Common myeloid progenitor, CD34-positive (primary cell): Measurements from ENCODE around the gene CORO7.

Source experiments
- CTCF ChIA-PET: fragments of 350-600 bp; sonication (Branson Sonifier 250); formaldehyde crosslinking; loops from one replicate; lab custom pipeline; 2021; ENCODE audit warnings: antibody characterized with exemption; lab: Charles Lee
- POLR2A ChIA-PET: fragments of 350-600 bp; sonication (Branson Sonifier 250); formaldehyde crosslinking; loops from one replicate; lab custom pipeline; 2021; ENCODE audit warnings: antibody characterized with exemption; lab: Charles Lee
- DNase-seq, 3 donors: peaks; one replicate each; pipeline versions ENCODE4 v3.0.0 to v3.0.0-alpha.2; 2013
- H3K27ac ChIP-seq, 2 experiments: 1 replicate in 1 of 2; 2 replicates in 1 of 2; pipeline ENCODE4 v1.7.0; 2013; ENCODE audit warnings: inconsistent platforms in 2 of 2, low read length in 2 of 2, mild to moderate bottlenecking in 2 of 2, low read depth in 1 of 2, moderate library complexity in 1 of 2; ENCODE audit not compliant: severe bottlenecking in 2 of 2, insufficient read depth in 1 of 2, poor library complexity in 1 of 2
- H3K27me3 ChIP-seq, 5 experiments: replicated peaks in 2 of 5; 1 replicate in 3 of 5; 2 replicates in 2 of 5; pipeline versions ENCODE4 v1.6.1 to v1.7.0; 2013; ENCODE audit warnings: low read length in 4 of 5, mild to moderate bottlenecking in 2 of 5, moderate library complexity in 2 of 5, inconsistent platforms in 1 of 5; ENCODE audit not compliant: insufficient read depth in 5 of 5, control insufficient read depth in 4 of 5
- H3K36me3 ChIP-seq, 4 experiments: 1 replicate in 2 of 4; 2 replicates in 2 of 4; pipeline versions ENCODE4 v1.6.1 to v1.7.0; 2013; ENCODE audit warnings: low read length in 3 of 4, control low read depth in 1 of 4, mild to moderate bottlenecking in 1 of 4; ENCODE audit not compliant: control insufficient read depth in 4 of 4, insufficient read depth in 4 of 4
- H3K4me1 ChIP-seq, 4 experiments: 1 replicate in 3 of 4; 2 replicates in 1 of 4; pipeline versions ENCODE4 v1.6.1 to v1.7.1; 2013; ENCODE audit warnings: low read length in 3 of 4, mild to moderate bottlenecking in 3 of 4, control low read depth in 1 of 4, inconsistent platforms in 1 of 4, moderate library complexity in 1 of 4; ENCODE audit not compliant: control insufficient read depth in 4 of 4, insufficient read depth in 4 of 4; ENCODE audit errors: control extremely low read depth in 1 of 4
- H3K4me3 ChIP-seq, 7 experiments: 1 replicate in 4 of 7; 2 replicates in 3 of 7; pipeline versions ENCODE4 v1.5.1 to v1.7.0; 2013; ENCODE audit warnings: mild to moderate bottlenecking in 7 of 7, low read length in 6 of 7, moderate library complexity in 6 of 7, inconsistent platforms in 2 of 7, low read depth in 2 of 7, control low read depth in 1 of 7; ENCODE audit not compliant: insufficient read depth in 4 of 7, control insufficient read depth in 1 of 7; ENCODE audit errors: extremely low read depth in 1 of 7
- H3K9me3 ChIP-seq, 5 experiments: 1 replicate in 4 of 5; 2 replicates in 1 of 5; pipeline versions ENCODE4 v1.6.1 to v1.7.1; 2013; ENCODE audit warnings: low read length in 4 of 5, mild to moderate bottlenecking in 2 of 5, inconsistent platforms in 1 of 5, low read depth in 1 of 5, moderate library complexity in 1 of 5; ENCODE audit not compliant: control insufficient read depth in 4 of 5, insufficient read depth in 2 of 5; ENCODE audit errors: control extremely low read depth in 1 of 5
- WGBS: methylation state at CpG from one replicate; pipeline ENCODE4 v1.1.5; 2013; ENCODE audit not compliant: insufficient coverage; 5-methylcytosine and 5-hydroxymethylcytosine counted together

The CORO7 gene

DNA sequence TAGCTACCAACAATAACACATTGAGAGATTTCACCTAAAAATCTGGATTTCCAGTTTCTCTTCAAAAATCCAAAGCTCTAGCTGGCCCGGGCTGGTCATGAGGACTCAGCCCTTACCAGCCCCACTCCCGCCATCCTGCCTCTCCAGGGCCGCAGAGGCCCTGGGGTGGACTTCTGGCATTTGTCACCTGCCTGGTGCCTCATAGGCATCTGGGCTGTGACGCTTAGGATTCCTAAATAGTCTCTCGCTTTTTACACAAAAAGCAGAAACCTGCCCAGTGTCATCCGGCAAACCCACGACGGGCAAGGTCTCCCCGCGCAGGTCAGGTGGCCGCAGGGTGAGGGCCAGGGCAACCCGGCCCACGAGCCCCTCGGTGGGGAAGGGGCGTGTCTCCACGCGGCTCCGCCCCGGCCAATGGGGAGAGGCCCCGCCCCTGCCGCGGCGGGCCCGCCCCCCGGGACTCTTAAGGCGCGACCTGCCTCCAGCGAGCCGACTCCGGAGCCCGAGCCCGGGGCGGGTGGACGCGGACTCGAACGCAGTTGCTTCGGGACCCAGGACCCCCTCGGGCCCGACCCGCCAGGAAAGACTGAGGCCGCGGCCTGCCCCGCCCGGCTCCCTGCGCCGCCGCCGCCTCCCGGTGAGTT lies 44.9 kb downstream of the CORO7 start, which contains the start of gene VASN:
Gene VASN (plus strand): TSS at position 492 of the 644 bp plus-strand sequence. CDS start 9,030 bp downstream, outside the sequence.
- H3K4me3 ChIP-seq, result peak within 1 kb of the TSS; percentile 24 to 68 (median 52)
- H3K36me3 ChIP-seq, result peaks cover 0 to 18% (median 12%) of the 10 kb centered on the region in 4 experiments
- WGBS, result 8% methylated on average over 41 of the region's 50 CpGs
- CTCF ChIA-PET, result interaction anchor here (0.9 to 2.4 kb wide), 5 partner anchors 12 to 31 kb away, joined by 3 to 7 read pairs (median 4); no protein-coding TSS in a partner anchor
- peaks cover 0 to 15% (median 12%) of the 10 kb centered on the region in 4 experiments for H3K4me1 ChIP-seq
- peak; percentile 52 to 65 (median 63) for DNase-seq
- POLR2A ChIA-PET, result interaction anchor here (0.5 kb wide), 1 partner anchor 71 kb away, joined by 3 read pairs; no protein-coding TSS in a partner anchor
- H3K9me3 ChIP-seq, result no peaks in the 10 kb centered on the region
- no peak within 1 kb of the TSS for H3K27ac ChIP-seq
- peaks cover 0 to 8% (median 0%) of the 10 kb centered on the region in 5 experiments for H3K27me3 ChIP-seq

DNA sequence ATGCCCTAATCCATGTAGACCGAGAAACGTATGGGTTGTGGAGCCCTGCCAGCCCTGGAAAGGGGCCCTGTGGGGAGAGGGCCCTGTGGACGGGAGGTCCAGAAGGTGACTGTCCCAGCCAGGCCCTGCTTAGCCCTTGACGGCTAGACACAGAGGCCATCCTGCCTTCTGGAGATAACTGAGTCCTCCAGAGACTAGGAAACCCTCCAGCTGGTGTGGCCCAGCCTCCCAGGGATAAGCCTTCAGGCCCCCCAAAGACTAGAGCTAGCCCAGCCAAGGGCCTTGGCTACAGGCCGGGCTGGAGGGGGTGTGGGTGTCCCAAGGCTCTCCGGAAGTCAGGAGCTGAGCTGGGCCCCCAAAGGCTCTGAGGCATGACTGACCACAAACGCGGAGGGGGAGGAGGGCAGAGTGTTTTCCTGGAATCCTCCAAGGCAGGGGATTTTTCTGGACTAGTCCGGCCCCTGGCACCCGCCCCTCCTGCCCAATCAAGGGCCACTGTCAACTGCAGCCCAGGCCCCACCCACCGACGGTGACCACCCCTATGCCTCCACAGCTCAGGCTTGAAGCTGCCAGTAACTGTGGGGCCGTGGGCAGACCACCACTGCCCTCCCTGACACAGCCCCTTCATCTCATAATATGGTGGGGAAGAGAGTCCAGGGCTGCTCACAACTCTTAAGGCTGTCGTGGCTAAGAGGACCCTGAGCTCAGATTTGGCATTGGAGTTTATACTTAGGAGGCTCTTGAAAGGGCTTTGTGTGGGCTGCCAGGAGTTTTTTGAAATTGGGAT lies 45.6 kb downstream of the CORO7 start:
- ChIA-PET CTCF (interaction anchor here (0.9 to 2.4 kb wide), 7 partner anchors 11 to 32 kb away, joined by 3 to 7 read pairs (median 3); partner anchors contain the start of gene PAM16), POLR2A (no interaction called here)
- H3K36me3 ChIP-seq, result peaks cover 0 to 19% (median 11%) of the 10 kb centered on the region in 4 experiments
- H3K27ac ChIP-seq, result no peak overlapping the region
- H3K9me3 ChIP-seq, result no peaks in the 10 kb centered on the region
- H3K4me1 ChIP-seq, result peaks cover 0 to 15% (median 12%) of the 10 kb centered on the region in 4 experiments
- H3K27me3 ChIP-seq, result peaks cover 0 to 8% (median 0%) of the 10 kb centered on the region in 5 experiments
- 95% methylated on average over 11 of the region's 14 CpGs for whole genome bisulfite sequencing
- no peak overlapping the region for H3K4me3 ChIP-seq
- DNase-seq, result no peak

DNA sequence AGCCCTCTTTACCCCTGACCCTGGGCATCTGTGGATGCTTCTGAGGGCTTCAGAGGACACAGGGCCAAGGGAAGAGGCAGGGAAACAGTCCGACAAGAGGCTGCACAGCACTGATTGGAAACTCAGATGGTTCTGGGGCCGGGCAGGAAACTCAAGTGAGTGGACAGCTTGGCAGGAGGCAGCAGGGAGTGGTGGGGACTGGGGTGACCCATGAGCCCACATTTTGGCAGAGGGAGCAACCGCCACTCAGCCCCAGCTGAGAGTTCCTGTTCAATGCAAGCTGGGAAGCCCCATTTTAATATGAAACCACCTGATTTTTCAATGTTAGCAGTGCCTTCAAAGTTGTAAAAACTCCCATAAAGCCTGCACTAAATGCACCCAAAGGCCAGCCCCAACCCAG lies 46.2 kb downstream of the CORO7 start:
- H3K27me3 ChIP-seq, result peaks cover 0 to 8% (median 0%) of the 10 kb centered on the region in 5 experiments
- H3K4me3 ChIP-seq, result no peak overlapping the region
- CTCF ChIA-PET, result interaction anchor here (0.9 to 2.4 kb wide), 7 partner anchors 11 to 35 kb away, joined by 3 to 7 read pairs (median 4); partner anchors contain the start of gene PAM16
- H3K27ac ChIP-seq, result no peak overlapping the region
- peaks cover 0 to 15% (median 12%) of the 10 kb centered on the region in 4 experiments for H3K4me1 ChIP-seq
- H3K9me3 ChIP-seq, result no peaks in the 10 kb centered on the region
- no peak for DNase-seq
- POLR2A ChIA-PET, result no interaction called here
- 94% methylated on average over 3 of the region's 3 CpGs for WGBS
- H3K36me3 ChIP-seq, result peaks cover 0 to 25% (median 13%) of the 10 kb centered on the region in 4 experiments

DNA sequence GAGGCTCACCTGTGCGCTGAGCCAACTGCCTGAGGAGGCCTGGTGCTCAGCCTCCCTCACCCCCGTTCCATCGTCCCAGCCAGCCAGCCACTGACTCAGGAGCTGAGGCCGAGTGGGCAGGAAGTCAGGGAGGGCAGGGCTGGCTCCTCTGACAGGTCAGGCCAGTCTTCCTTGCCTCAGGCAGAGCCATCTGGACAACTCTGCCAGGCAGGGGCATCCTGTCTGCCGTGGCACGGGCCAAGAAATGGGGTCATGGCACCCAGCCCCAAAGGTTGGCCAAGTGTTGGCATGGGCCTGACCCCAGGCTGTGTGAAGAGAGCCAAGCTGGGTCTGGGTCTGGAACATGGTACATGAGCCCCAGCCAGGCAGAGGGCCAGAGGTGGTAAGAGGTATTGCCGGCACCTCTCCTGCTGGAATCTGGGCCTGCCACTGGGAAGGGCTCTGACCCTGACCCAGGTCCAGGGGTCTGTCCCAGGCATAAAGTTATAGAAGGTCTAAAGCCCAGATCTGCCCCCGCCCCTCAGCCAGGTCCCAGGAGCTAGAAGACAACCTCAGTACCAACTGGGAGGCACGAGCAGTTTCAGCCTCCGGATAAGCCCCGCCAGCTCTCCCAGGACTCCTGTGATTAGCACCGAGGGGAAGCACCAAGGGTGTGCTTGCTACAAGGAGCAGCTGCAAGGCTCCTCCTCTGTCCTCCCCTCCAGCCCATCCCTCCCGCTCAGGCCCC lies 47.2 kb downstream of the CORO7 start:
- H3K27ac ChIP-seq, result no peak overlapping the region
- DNase-seq, result no peak
- peaks cover 0 to 8% (median 0%) of the 10 kb centered on the region in 5 experiments for H3K27me3 ChIP-seq
- ChIA-PET CTCF (interaction anchor here (0.9 to 2.4 kb wide), 4 partner anchors 19 to 36 kb away, joined by 3 to 6 read pairs (median 4); no protein-coding TSS in a partner anchor), POLR2A (interaction anchor here (0.6 kb wide), 1 partner anchor 172 kb away, joined by 4 read pairs; no protein-coding TSS in a partner anchor)
- peaks cover 0 to 34% (median 18%) of the 10 kb centered on the region in 4 experiments for H3K36me3 ChIP-seq
- no peak overlapping the region for H3K4me3 ChIP-seq
- peaks cover 0 to 15% (median 12%) of the 10 kb centered on the region in 4 experiments for H3K4me1 ChIP-seq
- 95% methylated on average over 13 of the region's 13 CpGs for WGBS
- H3K9me3 ChIP-seq, result no peaks in the 10 kb centered on the region

DNA sequence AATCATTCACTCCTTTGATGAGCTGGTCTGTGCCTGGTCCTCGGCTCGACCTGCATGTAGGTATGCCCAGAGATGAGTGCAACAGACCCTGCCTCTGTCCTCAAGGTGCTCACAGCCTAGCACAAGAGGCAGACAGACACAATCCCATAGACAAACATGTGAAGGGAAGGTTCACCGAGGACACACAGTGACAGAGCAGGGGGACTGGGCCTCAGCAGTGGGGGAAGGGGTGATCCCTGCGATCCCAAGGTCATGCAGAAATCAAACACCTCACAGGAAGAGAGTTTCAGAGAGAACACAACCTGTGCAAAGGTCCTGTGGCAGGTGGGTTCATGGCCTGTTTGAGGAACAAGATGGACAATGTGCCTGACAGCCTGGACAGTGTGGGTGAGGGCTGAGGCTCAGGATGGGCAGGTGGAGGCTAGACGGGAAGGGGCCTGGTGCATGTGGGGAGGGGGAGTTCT lies 49.0 kb downstream of the CORO7 start:
- Histone ChIP-seq H3K9me3 (no peaks in the 10 kb centered on the region), H3K4me1 (peaks cover 0 to 11% (median 7%) of the 10 kb centered on the region in 4 experiments), H3K27me3 (peaks cover 0 to 4% (median 0%) of the 10 kb centered on the region in 5 experiments), H3K36me3 (peaks cover 0 to 44% (median 24%) of the 10 kb centered on the region in 4 experiments), H3K27ac (no peak overlapping the region), H3K4me3 (no peak overlapping the region)
- CTCF ChIA-PET, result interaction anchor here (1.0 to 1.5 kb wide), 2 partner anchors 8 to 10 kb away, joined by 3 read pairs; no protein-coding TSS in a partner anchor
- DNase-seq, result no peak
- POLR2A ChIA-PET, result no interaction called here
- 100% methylated on average over 5 of the region's 5 CpGs for WGBS

DNA sequence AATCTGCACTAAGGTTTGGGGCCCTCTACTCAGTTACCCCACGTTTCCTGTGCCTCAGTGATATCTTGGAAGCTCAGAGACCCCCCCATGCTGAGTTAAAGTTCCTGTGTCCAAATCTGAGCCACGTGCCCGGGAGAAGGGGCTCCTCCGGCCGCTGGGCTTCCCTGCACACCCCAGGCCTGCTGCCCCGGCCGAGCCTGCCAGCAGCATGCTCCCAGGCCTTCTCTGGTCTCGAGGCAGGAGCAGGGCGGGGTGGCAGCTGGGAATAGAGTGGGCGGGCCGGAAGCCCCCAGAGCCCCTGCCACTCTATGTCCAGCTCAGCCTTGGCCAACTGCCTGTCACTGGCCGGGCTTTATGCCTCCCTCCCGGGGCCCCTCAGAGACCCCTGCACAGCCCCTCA lies 50.4 kb downstream of the CORO7 start:
- no peak overlapping the region for H3K27ac ChIP-seq
- DNase-seq, result no peak
- whole genome bisulfite sequencing, result 100% methylated on average over 12 of the region's 13 CpGs
- H3K9me3 ChIP-seq, result no peaks in the 10 kb centered on the region
- peaks cover 0 to 58% (median 35%) of the 10 kb centered on the region in 4 experiments for H3K36me3 ChIP-seq
- no peak overlapping the region for H3K4me3 ChIP-seq
- POLR2A ChIA-PET, result no interaction called here
- no peaks in the 10 kb centered on the region for H3K4me1 ChIP-seq
- CTCF ChIA-PET, result interaction anchor here (1.1 to 1.6 kb wide), 3 partner anchors 12 to 77 kb away, joined by 3 read pairs; no protein-coding TSS in a partner anchor
- no peaks in the 10 kb centered on the region for H3K27me3 ChIP-seq
